Neutrophil (primary cell): Measurements from ENCODE around the gene FSTL4.

ENCODE experiments used
- H3K27ac ChIP-seq: fragments of 200-600 bp; sonication (generic); 2 replicates; pipeline ENCODE4 v1.5.1; 2016; ENCODE audit warnings: mild to moderate bottlenecking, moderate library complexity
- H3K27me3 ChIP-seq: fragments of 200-600 bp; sonication (generic); 2 replicates; pipeline ENCODE4 v1.6.0; 2016; ENCODE audit warnings: mild to moderate bottlenecking
- H3K36me3 ChIP-seq: fragments of 200-600 bp; sonication (generic); 2 replicates; pipeline ENCODE4 v1.5.1; 2017
- H3K4me1 ChIP-seq, 2 experiments: fragments of 200-600 bp in 1 of 2; sonication (generic) in 1 of 2; 1 replicate in 1 of 2; 2 replicates in 1 of 2; pipeline versions ENCODE4 v1.5.1 to v1.6.1; 2013 to 2016; ENCODE audit warnings: low read depth in 1 of 2, low read length in 1 of 2, mild to moderate bottlenecking in 1 of 2, moderate library complexity in 1 of 2; ENCODE audit not compliant: control insufficient read depth in 1 of 2, insufficient read depth in 1 of 2
- H3K4me3 ChIP-seq, 2 experiments: fragments of 200-600 bp in 1 of 2; sonication (generic) in 1 of 2; 1 replicate in 1 of 2; 2 replicates in 1 of 2; pipeline ENCODE4 v1.5.1; 2013 to 2016; ENCODE audit warnings: low read depth in 1 of 2, low read length in 1 of 2, mild to moderate bottlenecking in 1 of 2, moderate library complexity in 1 of 2
- H3K9me3 ChIP-seq: fragments of 200-600 bp; sonication (generic); 2 replicates; pipeline ENCODE4 v1.5.1; 2016
- CTCF ChIP-seq: fragments of 200-600 bp; sonication (generic); IDR thresholded peaks from 2 replicates; pipeline ENCODE4 v1.5.1; 2016; ENCODE audit warnings: antibody characterized with exemption

Gene FSTL4

GRCh38 chr5:133359861-133360260 is 252.5 kb downstream of the FSTL4 start:
- TF ChIP-seq CTCF = no peak
- no peak overlapping the region for H3K4me3 ChIP-seq
- H3K27me3 ChIP-seq = no peaks in the 10 kb centered on the region
- H3K36me3 ChIP-seq = no peaks in the 10 kb centered on the region
- no peaks in the 10 kb centered on the region for H3K9me3 ChIP-seq
- H3K27ac ChIP-seq = no peak overlapping the region
- H3K4me1 ChIP-seq = no peaks in the 10 kb centered on the region

- Histone ChIP-seq H3K36me3 (no peaks in the 10 kb centered on the region), H3K4me1 (no peaks in the 10 kb centered on the region), H3K27ac (no peak overlapping the region), H3K4me3 (no peak overlapping the region), H3K27me3 (no peaks in the 10 kb centered on the region), H3K9me3 (no peaks in the 10 kb centered on the region)
- no peak for TF ChIP-seq CTCF
These were observed 254.1 kb downstream of the FSTL4 start for GRCh38 chr5:133358271-133358670.

- Histone ChIP-seq H3K4me3 (no peak overlapping the region), H3K36me3 (no peaks in the 10 kb centered on the region), H3K4me1 (no peaks in the 10 kb centered on the region), H3K27me3 (no peaks in the 10 kb centered on the region), H3K9me3 (no peaks in the 10 kb centered on the region), H3K27ac (no peak overlapping the region)
- no peak for TF ChIP-seq CTCF
These were observed 254.6 kb downstream of the FSTL4 start for GRCh38 chr5:133357758-133358157.

- no peaks in the 10 kb centered on the region for H3K9me3 ChIP-seq
- H3K27ac ChIP-seq = no peak overlapping the region
- H3K27me3 ChIP-seq = no peaks in the 10 kb centered on the region
- no peaks in the 10 kb centered on the region for H3K36me3 ChIP-seq
- no peak for TF ChIP-seq CTCF
- H3K4me3 ChIP-seq = no peak overlapping the region
- H3K4me1 ChIP-seq = no peaks in the 10 kb centered on the region
These were observed 255.3 kb downstream of the FSTL4 start for GRCh38 chr5:133356984-133357421.

GRCh38 chr5:133356396-133356983 is 255.9 kb downstream of the FSTL4 start:
- H3K9me3 ChIP-seq = no peaks in the 10 kb centered on the region
- TF ChIP-seq CTCF = no peak
- H3K4me1 ChIP-seq = no peaks in the 10 kb centered on the region
- H3K4me3 ChIP-seq = no peak overlapping the region
- no peak overlapping the region for H3K27ac ChIP-seq
- H3K36me3 ChIP-seq = no peaks in the 10 kb centered on the region
- H3K27me3 ChIP-seq = no peaks in the 10 kb centered on the region
